Endothelial cell of umbilical vein (primary cell): ENCODE data around the gene CCDC12. TPM values are rescaled to one million over a fixed set of nuclear protein-coding genes. Genes with fewer than 3 reads are reported as not detected.

Experiments
- BruUV-seq: library from RNA; stranded (reverse); fragments of 400-500 nt; replicated peaks from 2 replicates; lab custom pipeline; 2021; lab: Mats Ljungman, UMichigan
- CTCF ChIA-PET: fragments of 300-600, 350-600 bp; sonication (Branson Sonifier 250); formaldehyde crosslinking; loops from one replicate; lab custom pipeline; 2021; ENCODE audit warnings: antibody characterized with exemption, inconsistent platforms; lab: Charles Lee
- POLR2A ChIA-PET: fragments of 300-600, 350-600 bp; sonication (Branson Sonifier 250); formaldehyde crosslinking; loops from one replicate; lab custom pipeline; 2021; ENCODE audit warnings: antibody characterized with exemption, inconsistent platforms; lab: Charles Lee
- DNase-seq: peaks from one replicate; pipeline ENCODE4 v3.0.0-alpha.2; 2011; ENCODE audit warnings: low read depth, low spot score
- FAIRE-seq: peaks from 2 replicates; lab custom pipeline; 2011; peaks lifted over from hg19 to GRCh38; lab: Jason Lieb, UNC
- H2AFZ ChIP-seq: 2 replicates; pipeline ENCODE4 v1.6.0; 2012; ENCODE audit warnings: low read depth, low read length, control low read depth, inconsistent platforms
- H3K27ac ChIP-seq: 2 replicates; pipeline ENCODE4 v1.5.1; 2011; ENCODE audit warnings: low read depth, mild to moderate bottlenecking, control low read depth, low read length, moderate library complexity; ENCODE audit not compliant: insufficient read depth
- H3K27me3 ChIP-seq, 2 experiments: 2 replicates each; pipeline versions ENCODE4 v1.6.0 to v1.6.1; 2011; ENCODE audit warnings: low read length in 2 of 2, mixed read lengths in 1 of 2; ENCODE audit not compliant: control insufficient read depth in 2 of 2, insufficient read depth in 2 of 2
- H3K36me3 ChIP-seq, 2 experiments: 2 replicates in 1 of 2; 3 replicates in 1 of 2; pipeline ENCODE4 v1.5.1; 2011; ENCODE audit warnings: low read length in 2 of 2, mild to moderate bottlenecking in 1 of 2, moderate library complexity in 1 of 2; ENCODE audit not compliant: control insufficient read depth in 2 of 2, insufficient read depth in 2 of 2; ENCODE audit errors: extremely low read depth in 1 of 2
- H3K4me1 ChIP-seq: 3 replicates; pipeline ENCODE4 v1.5.1; 2011; ENCODE audit warnings: mild to moderate bottlenecking, low read length; ENCODE audit not compliant: control insufficient read depth, insufficient read depth; ENCODE audit errors: extremely low read depth
- H3K4me2 ChIP-seq: 2 replicates; pipeline ENCODE4 v1.6.1; 2011; ENCODE audit warnings: low read length, control low read depth, mixed read lengths; ENCODE audit not compliant: insufficient read depth
- H3K4me3 ChIP-seq, 3 experiments: fragments of 200-600 bp in 1 of 3; sonication (generic), shearing (Covaris generic) in 1 of 3; replicated peaks in 1 of 3; 2 replicates each; pipeline ENCODE4 v1.5.1; 2011 to 2016; ENCODE audit warnings: control low read depth in 3 of 3, low read length in 3 of 3, mild to moderate bottlenecking in 2 of 3, inconsistent platforms in 1 of 3, low read depth in 1 of 3, moderate library complexity in 1 of 3; ENCODE audit not compliant: insufficient read depth in 1 of 3
- H3K79me2 ChIP-seq: 2 replicates; pipeline ENCODE4 v1.6.0; 2012; ENCODE audit warnings: low read length, inconsistent platforms; ENCODE audit not compliant: control insufficient read depth, insufficient read depth
- H3K9ac ChIP-seq: replicated peaks from 2 replicates; pipeline ENCODE3; 2011; ENCODE audit warnings: low read length, control low read depth; ENCODE audit not compliant: insufficient read depth; ENCODE audit errors: extremely low read depth
- H3K9me1 ChIP-seq: replicated peaks from 3 replicates; pipeline ENCODE4 v1.6.0; 2011; ENCODE audit warnings: mild to moderate bottlenecking, low read length; ENCODE audit not compliant: control insufficient read depth, insufficient read depth; ENCODE audit errors: extremely low read depth
- H3K9me3 ChIP-seq: replicated peaks from 2 replicates; pipeline ENCODE4 v1.5.1; 2012; ENCODE audit warnings: low read length, inconsistent platforms; ENCODE audit not compliant: control insufficient read depth, insufficient read depth
- H4K20me1 ChIP-seq: replicated peaks from 2 replicates; pipeline ENCODE3; 2011; ENCODE audit warnings: mild to moderate bottlenecking, low read length; ENCODE audit not compliant: control insufficient read depth, insufficient read depth; ENCODE audit errors: extremely low read depth
- CTCF ChIP-seq, 2 donors: IDR thresholded peaks; 1 replicate in 1 of 2; 2 replicates in 1 of 2; pipeline ENCODE4 v1.5.1; 2011; ENCODE audit warnings: low read length in 2 of 2, mild to moderate bottlenecking in 2 of 2, moderate library complexity in 2 of 2, control low read depth in 1 of 2, inconsistent platforms in 1 of 2, low read depth in 1 of 2; ENCODE audit not compliant: insufficient read depth in 1 of 2; ENCODE audit errors: extremely low read depth in 1 of 2
- GATA2 ChIP-seq: IDR thresholded peaks from 2 replicates; pipeline ENCODE4 v1.7.0; 2011; ENCODE audit warnings: low read depth, mild to moderate bottlenecking, moderate library complexity, mixed read lengths, low read length; ENCODE audit not compliant: insufficient read length, insufficient read depth
- MAX ChIP-seq: IDR thresholded peaks from 2 replicates; pipeline ENCODE4 v1.6.1; 2011; ENCODE audit not compliant: insufficient read depth, insufficient read length
- POLR2A ChIP-seq: IDR thresholded peaks from 2 replicates; pipeline ENCODE4 v1.6.1; 2012; ENCODE audit warnings: low read depth, mild to moderate bottlenecking, control low read depth, low read length
- POLR2AphosphoS5 ChIP-seq: IDR thresholded peaks from 2 replicates; pipeline ENCODE4 v1.6.1; 2012; ENCODE audit warnings: low read depth, mild to moderate bottlenecking, control low read depth, low read length, moderate library complexity; ENCODE audit not compliant: insufficient read depth
- dilution Hi-C: fragments of 300-500 bp; cut with MboI; formaldehyde crosslinking; loops from one replicate; pipeline ENCODE4 v1.15.0; 2019; ENCODE audit warnings: low sequenced_read_pairs; ENCODE audit not compliant: extremely low pct_ligation_motif_present
- intact Hi-C: fragments of 100-400 bp; cut with micrococcal nuclease; formaldehyde crosslinking; loops from one replicate; pipeline ENCODE4 v1.10.0; 2022
- polyA plus RNA-seq, 4 experiments: library from polyadenylated mRNA; depleted of rRNA in 3 of 4; stranded (reverse) in 3 of 4; unstranded in 1 of 4; fragments of >200 nt; gene quantifications; 2 replicates each; pipeline versions ENCODE4 v1.2.1 to v1.2.3, GENCODE V29; 2011 to 2012; ENCODE audit warnings: missing spikeins in 1 of 4
- total RNA-seq: library from RNA; stranded (reverse); gene quantifications from 2 replicates; pipeline ENCODE4 v1.2.3, GENCODE V29; 2021

Gene CCDC12
- total and polyA plus RNA-seq, 2 donors (not counting 3 experiments of a cell fraction or from before 2014, with no cell fraction given), result 35.1 to 50.5 TPM

- FAIRE-seq (no peak), DNase-seq (no peak)
- no peak overlapping the region for H3K4me3 ChIP-seq
- no peaks in the 10 kb centered on the region for H4K20me1 ChIP-seq
- TF ChIP-seq POLR2A, result no peak
- no peak for TF ChIP-seq POLR2AphosphoS5
- no peak for TF ChIP-seq MAX
- no peak for TF ChIP-seq GATA2
- no peak for TF ChIP-seq CTCF (IDR thresholded peaks at IDR 0.05; ENCODE audit: extremely low read depth in 1 of 2, insufficient read depth in 1 of 2, low read depth in 1 of 2, low read length in 2 of 2)
- intact Hi-C loops, result no loop called here
- H3K9me1 ChIP-seq, result no peaks in the 10 kb centered on the region
- ChIA-PET CTCF (no interaction called here), POLR2A (no interaction called here)
- dilution Hi-C loops, result no loop called here
- H2AFZ ChIP-seq, result no peak overlapping the region
- H3K27ac ChIP-seq, result no peak overlapping the region
- H3K9me3 ChIP-seq, result no peaks in the 10 kb centered on the region
- no peaks in the 10 kb centered on the region for H3K27me3 ChIP-seq
- peaks cover 28% of the 10 kb centered on the region for H3K4me1 ChIP-seq
- BruUV-seq, result no TSS peak
- H3K36me3 ChIP-seq, result no peaks in the 10 kb centered on the region
- no peak overlapping the region for H3K4me2 ChIP-seq
- H3K9ac ChIP-seq, result no peak overlapping the region
- peaks cover 93% of the 10 kb centered on the region for H3K79me2 ChIP-seq
Measured at GRCh38 chr3:46954178-46954577, 22.4 kb downstream of the CCDC12 start.
